22Rv1 (cell line): ENCODE data around the gene PPP6R1.
"Not testable (repeated sequence)": the region's sequence is repeated elsewhere in the genome, so short reads cannot be mapped to it uniquely, and the experiment has no call there.

Experiments used
- H3K27ac ChIP-seq: fragments of 450-650 bp; 2 replicates; pipeline ENCODE4 v1.5.1; 2017
- CTCF ChIP-seq: fragments of 450-650 bp; IDR thresholded peaks from 2 replicates; pipeline ENCODE4 v1.5.1; 2017; ENCODE audit warnings: mild to moderate bottlenecking
- ZFX ChIP-seq: fragments of 450-650 bp; IDR thresholded peaks from 2 replicates; pipeline ENCODE4 v1.6.1; 2017; ENCODE audit warnings: antibody characterized with exemption, borderline replicate concordance

Gene PPP6R1

GRCh38 chr19:55206664-55207500 is 51.9 kb downstream of the PPP6R1 start:
- no peak for TF ChIP-seq ZFX
- no peak for TF ChIP-seq CTCF
- no peak overlapping the region for H3K27ac ChIP-seq

DNA sequence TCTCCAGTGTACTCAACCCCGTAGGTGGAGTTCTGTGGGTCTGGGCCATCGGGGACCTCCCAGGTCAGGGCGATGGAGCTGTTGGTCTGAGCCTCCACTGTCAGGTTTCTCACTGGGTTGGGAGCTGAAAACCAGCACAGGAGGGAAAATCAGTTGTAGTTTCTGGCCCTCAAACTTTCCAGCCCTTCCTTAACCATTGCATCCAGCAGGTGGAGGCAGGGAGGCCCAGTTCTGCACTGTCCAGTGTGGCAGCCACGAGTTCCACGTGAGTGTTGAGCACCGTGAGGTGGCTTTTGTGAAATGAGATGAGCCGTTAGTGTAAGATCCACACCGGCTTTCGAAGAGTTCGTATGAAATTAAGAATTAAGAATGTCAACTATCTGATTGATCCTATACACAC is 56.6 kb downstream of the PPP6R1 start:
- TF ChIP-seq CTCF, result peak; percentile 35
- not testable (repeated sequence) for H3K27ac ChIP-seq

GRCh38 chr19:55199620-55200204 is 59.1 kb downstream of the PPP6R1 start:
- TF ChIP-seq ZFX (no peak), CTCF (no peak)
- H3K27ac ChIP-seq, result no peak overlapping the region

DNA sequence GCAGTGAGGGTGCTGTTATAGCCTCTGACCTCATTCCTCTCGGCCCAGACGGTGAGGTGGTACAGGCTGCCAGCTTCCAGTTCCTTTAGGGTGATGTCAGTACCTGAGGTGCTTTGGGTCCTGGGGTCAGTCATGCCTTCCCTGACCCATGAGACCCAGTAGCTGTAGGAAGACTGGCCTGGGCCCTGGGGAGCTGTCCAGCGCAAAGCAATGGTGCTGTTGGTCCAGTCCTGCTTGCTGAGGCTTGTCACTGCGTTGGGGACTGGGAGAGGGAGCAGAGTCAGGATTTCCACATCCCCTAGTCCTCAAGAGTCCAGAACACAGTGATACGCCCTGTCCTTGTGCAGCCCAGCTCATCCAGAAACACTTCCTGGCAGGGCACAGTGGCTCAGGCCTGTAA is 60.2 kb downstream of the PPP6R1 start:
- H3K27ac ChIP-seq, result no peak overlapping the region
- TF ChIP-seq CTCF (no peak), ZFX (no peak)

DNA sequence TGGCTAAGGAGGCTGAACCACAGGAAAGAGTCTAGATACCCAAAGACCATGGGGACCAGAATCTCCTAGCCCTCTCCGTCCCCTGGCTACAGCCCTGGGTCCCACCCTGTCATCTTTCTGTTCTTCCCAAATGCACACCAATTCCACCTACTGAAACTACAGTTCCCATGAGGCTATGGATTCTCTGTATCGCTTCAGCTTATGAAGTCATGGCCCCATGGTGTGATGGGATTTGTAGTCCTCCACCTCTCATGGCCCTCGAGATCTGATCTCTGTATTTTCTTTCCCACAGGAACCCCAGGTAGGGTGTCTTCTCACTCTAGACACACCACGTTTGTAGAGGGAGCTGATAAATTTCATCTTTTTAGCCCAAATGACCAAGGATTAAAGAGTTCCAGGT is 61.3 kb downstream of the PPP6R1 start:
- H3K27ac ChIP-seq, result no peak overlapping the region
- TF ChIP-seq ZFX (no peak), CTCF (no peak)

DNA sequence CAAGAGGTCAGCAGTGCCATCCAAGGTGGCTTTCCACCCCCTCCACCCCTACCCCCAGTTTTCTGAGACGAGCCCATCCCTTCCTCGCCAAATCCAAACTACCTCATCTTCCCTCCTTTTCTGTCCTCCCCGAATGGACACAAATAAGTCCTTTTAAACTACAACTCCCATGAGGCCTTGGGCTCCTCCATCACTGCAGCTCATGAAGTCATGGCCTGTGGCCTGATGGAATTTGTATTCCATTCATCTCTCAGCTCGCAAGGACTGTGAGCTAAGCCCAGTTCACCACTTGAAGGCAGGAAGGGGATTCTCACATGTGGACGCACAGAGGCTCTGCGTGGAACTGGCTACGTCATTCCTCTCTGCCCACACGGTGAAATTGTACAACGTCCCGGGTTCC is 62.0 kb downstream of the PPP6R1 start:
- TF ChIP-seq ZFX (no peak), CTCF (no peak)

DNA sequence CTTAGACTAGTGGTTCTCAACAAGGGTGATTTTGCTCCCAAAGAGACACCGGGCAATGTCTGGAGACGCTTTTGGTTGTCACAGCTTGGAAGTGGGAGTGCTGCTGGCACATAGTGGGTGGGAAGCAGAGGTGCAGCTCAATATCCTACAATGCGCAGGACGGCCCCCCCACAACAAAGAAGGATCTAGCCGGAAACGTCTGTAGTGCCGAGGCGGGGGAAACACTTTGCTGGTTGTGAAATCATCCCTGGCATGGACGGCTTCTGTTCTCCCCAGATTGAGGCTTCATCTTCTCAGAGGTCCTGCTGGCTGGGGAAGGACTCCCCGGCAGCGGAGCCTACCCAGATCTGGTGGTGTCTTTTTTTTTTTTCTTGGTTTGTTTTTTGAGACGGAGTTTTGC is 65.3 kb downstream of the PPP6R1 start:
- TF ChIP-seq ZFX (no peak), CTCF (no peak)
- H3K27ac ChIP-seq, result no peak overlapping the region

More for the DNA sequence above, 62.0 kb downstream of the PPP6R1 start:
- no peak overlapping the region for H3K27ac ChIP-seq
